ENCODE measurements around the gene GGACT.

Gene GGACT

GRCh38 chr13:100521851-100522617, 66.6 kb downstream of the GGACT start:
- Histone ChIP-seq H3K9me3 (ENCODE audit: low read length) (no peaks in the 10 kb centered on the region), H3K9ac (ENCODE audit: low read length) (no peak overlapping the region), H3K27me3 (ENCODE audit: insufficient read depth, low read length) (no peaks in the 10 kb centered on the region), H3F3A (ENCODE audit: insufficient read depth, low read length) (no peaks in the 10 kb centered on the region), H3K4me2 (ENCODE audit: low read length) (no peak overlapping the region), H4K20me1 (ENCODE audit: insufficient read depth, low read length) (no peaks in the 10 kb centered on the region), H3K36me3 (ENCODE audit: insufficient read depth, low read length) (no peaks in the 10 kb centered on the region), H3K9me2 (ENCODE audit: low read depth, low read length) (no peaks in the 10 kb centered on the region), H3K79me2 (ENCODE audit: insufficient read depth, low read length) (no peaks in the 10 kb centered on the region), H3K27ac (ENCODE audit: low read depth, low read length, poor library complexity, severe bottlenecking) (no peak overlapping the region), H3K4me1 (ENCODE audit: insufficient read depth, low read length, severe bottlenecking) (no peaks in the 10 kb centered on the region), H2AFZ (ENCODE audit: low read length) (no peak overlapping the region), H3K4me3 (ENCODE audit: low read depth, low read length, poor library complexity, severe bottlenecking) (no peak overlapping the region)
- TF ChIP-seq CTCF (IDR thresholded peaks at IDR 0.05; ENCODE audit: low read length) (no peak), EZH2 (IDR thresholded peaks at IDR 0.05; ENCODE audit: borderline replicate concordance, low read length) (no peak)

GRCh38 chr13:100520936-100521850, 67.4 kb downstream of the GGACT start:
- no peak overlapping the region for H3K4me3 ChIP-seq (ENCODE audit: low read depth, low read length, poor library complexity, severe bottlenecking)
- no peaks in the 10 kb centered on the region for H3K9me2 ChIP-seq (ENCODE audit: low read depth, low read length)

GRCh38 chr13:100519626-100520025, 69.0 kb downstream of the GGACT start:
- no peaks in the 10 kb centered on the region for H3K79me2 ChIP-seq (ENCODE audit: insufficient read depth, low read length)
- no peaks in the 10 kb centered on the region for H3F3A ChIP-seq (ENCODE audit: insufficient read depth, low read length)
- H3K9me2 ChIP-seq (ENCODE audit: low read depth, low read length): no peaks in the 10 kb centered on the region
- no peak overlapping the region for H3K9ac ChIP-seq (ENCODE audit: low read length)
- H3K36me3 ChIP-seq (ENCODE audit: insufficient read depth, low read length): no peaks in the 10 kb centered on the region
- H3K4me3 ChIP-seq (ENCODE audit: low read depth, low read length, poor library complexity, severe bottlenecking): no peak overlapping the region
- no peak overlapping the region for H3K4me2 ChIP-seq (ENCODE audit: low read length)
- no peaks in the 10 kb centered on the region for H3K9me3 ChIP-seq (ENCODE audit: low read length)
- H3K27ac ChIP-seq (ENCODE audit: low read depth, low read length, poor library complexity, severe bottlenecking): no peak overlapping the region
- no peaks in the 10 kb centered on the region for H3K27me3 ChIP-seq (ENCODE audit: insufficient read depth, low read length)
- H4K20me1 ChIP-seq (ENCODE audit: insufficient read depth, low read length): no peaks in the 10 kb centered on the region
- H2AFZ ChIP-seq (ENCODE audit: low read length): no peak overlapping the region
- H3K4me1 ChIP-seq (ENCODE audit: insufficient read depth, low read length, severe bottlenecking): no peaks in the 10 kb centered on the region
- no peak for TF ChIP-seq CTCF (IDR thresholded peaks at IDR 0.05; ENCODE audit: low read length)
- no peak for TF ChIP-seq EZH2 (IDR thresholded peaks at IDR 0.05; ENCODE audit: borderline replicate concordance, low read length)

More at GRCh38 chr13:100520936-100521850, 67.4 kb downstream of the GGACT start:
- H3K27ac ChIP-seq (ENCODE audit: low read depth, low read length, poor library complexity, severe bottlenecking): no peak overlapping the region
- H3K4me1 ChIP-seq (ENCODE audit: insufficient read depth, low read length, severe bottlenecking): no peaks in the 10 kb centered on the region
- no peaks in the 10 kb centered on the region for H3K27me3 ChIP-seq (ENCODE audit: insufficient read depth, low read length)
- H3F3A ChIP-seq (ENCODE audit: insufficient read depth, low read length): no peaks in the 10 kb centered on the region
- TF ChIP-seq CTCF (IDR thresholded peaks at IDR 0.05; ENCODE audit: low read length): no peak
- no peaks in the 10 kb centered on the region for H3K9me3 ChIP-seq (ENCODE audit: low read length)
- H3K4me2 ChIP-seq (ENCODE audit: low read length): no peak overlapping the region
- no peaks in the 10 kb centered on the region for H3K79me2 ChIP-seq (ENCODE audit: insufficient read depth, low read length)
- no peak overlapping the region for H3K9ac ChIP-seq (ENCODE audit: low read length)
- no peaks in the 10 kb centered on the region for H3K36me3 ChIP-seq (ENCODE audit: insufficient read depth, low read length)
- no peak overlapping the region for H2AFZ ChIP-seq (ENCODE audit: low read length)
- no peaks in the 10 kb centered on the region for H4K20me1 ChIP-seq (ENCODE audit: insufficient read depth, low read length)
